Esophagus squamous epithelium (tissue), 5 donors: ENCODE results near the gene CDH19. TPM values are rescaled to one million over a fixed set of nuclear protein-coding genes. Genes with fewer than 3 reads are reported as not detected.

Experiments
- DNase-seq: peaks from one replicate; lab custom pipeline; 2025; lab: John Stamatoyannopoulos, UW
- H3K27ac ChIP-seq, 4 donors: fragments of 200-600 bp; sonication (generic); one replicate each; pipeline ENCODE4 v1.5.1; 2016 to 2019; ENCODE audit warnings: mild to moderate bottlenecking in 1 of 4
- H3K27me3 ChIP-seq, 4 donors: fragments of 200-600 bp; sonication (generic); 1 replicate in 3 of 4; 2 replicates in 1 of 4; pipeline versions ENCODE4 v1.5.1 to v1.6.0; 2017 to 2021; ENCODE audit warnings: antibody characterized with exemption in 1 of 4
- H3K36me3 ChIP-seq, 3 donors: fragments of 200-600 bp; sonication (generic); one replicate each; pipeline ENCODE4 v1.5.1; 2016 to 2019
- H3K4me1 ChIP-seq, 3 donors: fragments of 200-600 bp; sonication (generic); one replicate each; pipeline ENCODE4 v1.5.1; 2017 to 2019
- H3K4me3 ChIP-seq, 4 donors: fragments of 200-600 bp; sonication (generic); 1 replicate in 3 of 4; 2 replicates in 1 of 4; pipeline ENCODE4 v1.5.1; 2016 to 2019; ENCODE audit warnings: mild to moderate bottlenecking in 2 of 4, moderate library complexity in 1 of 4
- H3K9me3 ChIP-seq, 3 donors: fragments of 200-600 bp; sonication (generic); one replicate each; pipeline ENCODE4 v1.5.1; 2016 to 2019
- CTCF ChIP-seq, 6 experiments: fragments of 450-650 bp in 4 of 6; fragments of 200-600 bp in 2 of 6; sonication (generic) in 2 of 6; IDR thresholded peaks; one replicate each; pipeline ENCODE4 v1.5.1; 2016 to 2019; ENCODE audit warnings: antibody characterized with exemption in 6 of 6, mild to moderate bottlenecking in 4 of 6, moderate library complexity in 4 of 6
- POLR2A ChIP-seq, 4 donors: fragments of 450-650 bp; IDR thresholded peaks; one replicate each; pipeline ENCODE4 v1.6.1; 2017; ENCODE audit warnings: antibody characterized with exemption in 4 of 4, mild to moderate bottlenecking in 4 of 4, moderate library complexity in 3 of 4
- WGBS, 2 donors: methylation state at CpG; one replicate each; pipeline ENCODE4 v1.1.5; 2018; 5-methylcytosine and 5-hydroxymethylcytosine counted together
- intact Hi-C: fragments of 100-400 bp; cut with DNase I; formaldehyde crosslinking; loops from one replicate; pipeline ENCODE4 v1.15.0; 2022
- total RNA-seq, 4 donors: library from RNA; depleted of rRNA; stranded (reverse); fragments of >200 nt; gene quantifications; one replicate each; pipeline ENCODE4 v1.1.0, GENCODE V29; 2016
- donor health status: DM: yes; HTN: yes; CAD: no.

Gene CDH19
- 1 to 10 TPM in 2 of 4 donors, under 1 TPM in 2; 0.38 to 3.6 (median 1.9) TPM for total RNA-seq

- no peak for TF ChIP-seq CTCF (IDR thresholded peaks at IDR 0.05)
- no peak for TF ChIP-seq POLR2A (IDR thresholded peaks at IDR 0.05)
- H3K27ac ChIP-seq: no peak within 1 kb of the TSS
- intact Hi-C loops: no loop called here
- no peak for DNase-seq
- H3K27me3 ChIP-seq: no peaks in the 10 kb centered on the region
- no peaks in the 10 kb centered on the region for H3K36me3 ChIP-seq
- WGBS, 2 donors: 66 to 70% methylated on average over 9 of the region's 9 CpGs
- no peaks in the 10 kb centered on the region for H3K4me1 ChIP-seq
- H3K9me3 ChIP-seq: no peaks in the 10 kb centered on the region
- no peak within 1 kb of the TSS for H3K4me3 ChIP-seq
These were observed at the start of gene CDH19 for GRCh38 chr18:66603941-66604627. Gene CDH19 (minus strand): TSS chr18:66604090. CDS start chr18:66572204, 31,886 bp downstream.

- no peaks in the 10 kb centered on the region for H3K27me3 ChIP-seq
- DNase-seq: no peak
- no peaks in the 10 kb centered on the region for H3K4me1 ChIP-seq
- 78 to 79% methylated on average over 1 of the region's 1 CpG for WGBS, 2 donors
- intact Hi-C loops: no loop called here
- no peaks in the 10 kb centered on the region for H3K36me3 ChIP-seq
- H3K4me3 ChIP-seq: no peak overlapping the region
- TF ChIP-seq CTCF (IDR thresholded peaks at IDR 0.05) (no peak), POLR2A (IDR thresholded peaks at IDR 0.05) (no peak)
- no peak overlapping the region for H3K27ac ChIP-seq
- no peaks in the 10 kb centered on the region for H3K9me3 ChIP-seq
These were observed 43.8 kb upstream of the CDH19 start for GRCh38 chr18:66647671-66648070.

- DNase-seq: no peak
- TF ChIP-seq CTCF (IDR thresholded peaks at IDR 0.05) (no peak), POLR2A (IDR thresholded peaks at IDR 0.05) (no peak)
- intact Hi-C loops: no loop called here
- H3K4me3 ChIP-seq: no peak overlapping the region
- no peak overlapping the region for H3K27ac ChIP-seq
- H3K9me3 ChIP-seq: no peaks in the 10 kb centered on the region
- WGBS, 2 donors: 93 to 96% methylated on average over 2 of the region's 2 CpGs
- H3K36me3 ChIP-seq: no peaks in the 10 kb centered on the region
- no peaks in the 10 kb centered on the region for H3K27me3 ChIP-seq
- no peaks in the 10 kb centered on the region for H3K4me1 ChIP-seq
These were observed 42.7 kb upstream of the CDH19 start for GRCh38 chr18:66646609-66647008.

- Histone ChIP-seq H3K9me3 (no peaks in the 10 kb centered on the region), H3K27ac (no peak overlapping the region), H3K4me3 (no peak overlapping the region), H3K4me1 (no peaks in the 10 kb centered on the region), H3K27me3 (no peaks in the 10 kb centered on the region), H3K36me3 (no peaks in the 10 kb centered on the region)
- 55 to 66% methylated on average over 1 of the region's 1 CpG for WGBS, 2 donors
- DNase-seq: no peak
- TF ChIP-seq POLR2A (IDR thresholded peaks at IDR 0.05) (no peak), CTCF (IDR thresholded peaks at IDR 0.05) (no peak)
- intact Hi-C loops: no loop called here
These were observed 42.1 kb upstream of the CDH19 start for GRCh38 chr18:66645983-66646382.

GRCh38 chr18:66641056-66641455, 37.2 kb upstream of the CDH19 start:
- DNase-seq: no peak
- TF ChIP-seq CTCF (IDR thresholded peaks at IDR 0.05) (no peak), POLR2A (IDR thresholded peaks at IDR 0.05) (no peak)
- intact Hi-C loops: no loop called here
- Histone ChIP-seq H3K27ac (no peak overlapping the region), H3K4me1 (no peaks in the 10 kb centered on the region), H3K36me3 (no peaks in the 10 kb centered on the region), H3K9me3 (no peaks in the 10 kb centered on the region), H3K4me3 (no peak overlapping the region), H3K27me3 (no peaks in the 10 kb centered on the region)
- 69 to 75% methylated on average over 4 of the region's 4 CpGs for WGBS, 2 donors
